HepG2 (cell line): Measurements from ENCODE around the gene INTS3. TPM values are rescaled to one million over a fixed set of nuclear protein-coding genes. Genes with fewer than 3 reads are reported as not detected.

ENCODE experiments used
- ASH2L ChIP-seq: fragments of 300-600, 200-600 bp; sonication (generic); IDR thresholded peaks from 2 replicates; pipeline ENCODE4 v1.7.0; 2017; ENCODE audit warnings: low read depth, mild to moderate bottlenecking, moderate library complexity, mixed read lengths, low read length; ENCODE audit not compliant: insufficient read length
- CBFB ChIP-seq: sonication (generic); formaldehyde crosslinking; IDR thresholded peaks from 2 replicates; pipeline ENCODE4 v1.4.0; 2020; ENCODE audit warnings: missing genetic modification reagents
- FOXA3 ChIP-seq: IDR thresholded peaks from 2 replicates; pipeline ENCODE4 v1.6.1; 2016; ENCODE audit warnings: missing genetic modification reagents, missing compliant biosample characterization
- HDAC1 ChIP-seq: sonication (generic); formaldehyde crosslinking; IDR thresholded peaks from 2 replicates; pipeline ENCODE4 v1.5.1; 2020; ENCODE audit warnings: mild to moderate bottlenecking, missing genetic modification reagents
- REPIN1 ChIP-seq: sonication (generic); formaldehyde crosslinking; IDR thresholded peaks from 2 replicates; pipeline ENCODE4 v1.8.0; 2022; ENCODE audit warnings: missing genetic modification reagents, low read depth, mild to moderate bottlenecking, borderline replicate concordance
- WIZ ChIP-seq: sonication (generic); formaldehyde crosslinking; IDR thresholded peaks from 2 replicates; pipeline ENCODE4 v1.5.1; 2020; ENCODE audit warnings: mild to moderate bottlenecking, missing genetic modification reagents
- ZNF24 ChIP-seq: fragments of 450-650 bp; IDR thresholded peaks from 2 replicates; pipeline ENCODE4 v1.6.1; 2017; ENCODE audit warnings: antibody characterized with exemption, mild to moderate bottlenecking
- ZNF468 ChIP-seq: sonication (generic); formaldehyde crosslinking; IDR thresholded peaks from 2 replicates; pipeline ENCODE4 v1.8.0; 2022; ENCODE audit warnings: mild to moderate bottlenecking, moderate library complexity, missing genetic modification reagents
- ZNF543 ChIP-seq: sonication (generic); formaldehyde crosslinking; IDR thresholded peaks from 2 replicates; pipeline ENCODE4 v1.4.0; 2020; ENCODE audit warnings: mild to moderate bottlenecking, missing genetic modification reagents
- polyA plus RNA-seq, 8 experiments: library from polyadenylated mRNA; depleted of rRNA in 3 of 8; stranded (reverse) in 7 of 8; unstranded in 1 of 8; fragments of >200 nt; fragmentation: Illumina TruSeq in 4 of 8; extraction: Trizol in 4 of 8; gene quantifications; 2 replicates each; pipeline versions ENCODE4 v1.2.1 to v1.2.3, GENCODE V29; 2011 to 2016; ENCODE audit warnings: low read depth in 4 of 8, missing spikeins in 1 of 8, mixed read lengths in 1 of 8; ENCODE audit not compliant: insufficient read depth in 1 of 8
- total RNA-seq, 5 experiments: library from RNA; depleted of rRNA; stranded (reverse); fragments of >200 nt; fragmentation: Illumina TruSeq; extraction: Trizol; gene quantifications; 2 replicates each; pipeline ENCODE4 v1.2.3, GENCODE V29; 2016; ENCODE audit warnings: low read depth in 1 of 5
- TF ChIP-seq, protein P1 (sequence below): sonication (generic); formaldehyde crosslinking; IDR thresholded peaks from 2 replicates; pipeline ENCODE4 v1.8.0; 2023; ENCODE audit warnings: mild to moderate bottlenecking, missing genetic modification reagents
- TF ChIP-seq, protein P2 (sequence below): sonication (generic); formaldehyde crosslinking; IDR thresholded peaks from 2 replicates; pipeline ENCODE4 v1.5.0; 2020; ENCODE audit warnings: mild to moderate bottlenecking, missing genetic modification reagents, borderline replicate concordance
- TF ChIP-seq, protein P3 (sequence below): sonication (generic); formaldehyde crosslinking; IDR thresholded peaks from 2 replicates; pipeline ENCODE4 v1.4.0; 2020; ENCODE audit warnings: mild to moderate bottlenecking, low read depth, missing genetic modification reagents

The INTS3 gene
- total and polyA plus RNA-seq, 2 of the 13 experiments (the other 11 are each of a cell fraction or from before 2014, with no cell fraction given): 17.2 to 27.2 TPM

GRCh38 chr1:153775458-153776327, 47.8 kb downstream of the INTS3 start (continued):
- TF ChIP-seq FOXA3 (CRISPR knock-in tag) (0 out of 2 replicates have a peak, but pooled peaks have one; percentile 13), HDAC1 (CRISPR knock-in tag) (no peak), WIZ (CRISPR knock-in tag) (peak; percentile 62; the same call in 1 of the 2 replicates), ZNF468 (CRISPR knock-in tag) (0 out of 2 replicates have a peak, but pooled peaks have one; percentile 3), ZNF24 (no peak), REPIN1 (CRISPR knock-in tag) (peak; percentile 24), CBFB (CRISPR knock-in tag) (0 out of 2 replicates have a peak, but pooled peaks have one; percentile 32), ASH2L (peak; percentile 41), ZNF543 (CRISPR knock-in tag) (0 out of 2 replicates have a peak, but pooled peaks have one; percentile 62)
- TF ChIP-seq, protein P1, sequence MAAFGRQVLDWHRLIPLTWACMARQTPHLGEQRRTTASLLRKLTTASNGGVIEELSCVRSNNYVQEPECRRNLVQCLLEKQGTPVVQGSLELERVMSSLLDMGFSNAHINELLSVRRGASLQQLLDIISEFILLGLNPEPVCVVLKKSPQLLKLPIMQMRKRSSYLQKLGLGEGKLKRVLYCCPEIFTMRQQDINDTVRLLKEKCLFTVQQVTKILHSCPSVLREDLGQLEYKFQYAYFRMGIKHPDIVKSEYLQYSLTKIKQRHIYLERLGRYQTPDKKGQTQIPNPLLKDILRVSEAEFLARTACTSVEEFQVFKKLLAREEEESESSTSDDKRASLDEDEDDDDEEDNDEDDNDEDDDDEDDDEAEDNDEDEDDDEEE (CRISPR knock-in tag): 0 out of 2 replicates have a peak, but pooled peaks have one; percentile 80
- TF ChIP-seq, protein P2, sequence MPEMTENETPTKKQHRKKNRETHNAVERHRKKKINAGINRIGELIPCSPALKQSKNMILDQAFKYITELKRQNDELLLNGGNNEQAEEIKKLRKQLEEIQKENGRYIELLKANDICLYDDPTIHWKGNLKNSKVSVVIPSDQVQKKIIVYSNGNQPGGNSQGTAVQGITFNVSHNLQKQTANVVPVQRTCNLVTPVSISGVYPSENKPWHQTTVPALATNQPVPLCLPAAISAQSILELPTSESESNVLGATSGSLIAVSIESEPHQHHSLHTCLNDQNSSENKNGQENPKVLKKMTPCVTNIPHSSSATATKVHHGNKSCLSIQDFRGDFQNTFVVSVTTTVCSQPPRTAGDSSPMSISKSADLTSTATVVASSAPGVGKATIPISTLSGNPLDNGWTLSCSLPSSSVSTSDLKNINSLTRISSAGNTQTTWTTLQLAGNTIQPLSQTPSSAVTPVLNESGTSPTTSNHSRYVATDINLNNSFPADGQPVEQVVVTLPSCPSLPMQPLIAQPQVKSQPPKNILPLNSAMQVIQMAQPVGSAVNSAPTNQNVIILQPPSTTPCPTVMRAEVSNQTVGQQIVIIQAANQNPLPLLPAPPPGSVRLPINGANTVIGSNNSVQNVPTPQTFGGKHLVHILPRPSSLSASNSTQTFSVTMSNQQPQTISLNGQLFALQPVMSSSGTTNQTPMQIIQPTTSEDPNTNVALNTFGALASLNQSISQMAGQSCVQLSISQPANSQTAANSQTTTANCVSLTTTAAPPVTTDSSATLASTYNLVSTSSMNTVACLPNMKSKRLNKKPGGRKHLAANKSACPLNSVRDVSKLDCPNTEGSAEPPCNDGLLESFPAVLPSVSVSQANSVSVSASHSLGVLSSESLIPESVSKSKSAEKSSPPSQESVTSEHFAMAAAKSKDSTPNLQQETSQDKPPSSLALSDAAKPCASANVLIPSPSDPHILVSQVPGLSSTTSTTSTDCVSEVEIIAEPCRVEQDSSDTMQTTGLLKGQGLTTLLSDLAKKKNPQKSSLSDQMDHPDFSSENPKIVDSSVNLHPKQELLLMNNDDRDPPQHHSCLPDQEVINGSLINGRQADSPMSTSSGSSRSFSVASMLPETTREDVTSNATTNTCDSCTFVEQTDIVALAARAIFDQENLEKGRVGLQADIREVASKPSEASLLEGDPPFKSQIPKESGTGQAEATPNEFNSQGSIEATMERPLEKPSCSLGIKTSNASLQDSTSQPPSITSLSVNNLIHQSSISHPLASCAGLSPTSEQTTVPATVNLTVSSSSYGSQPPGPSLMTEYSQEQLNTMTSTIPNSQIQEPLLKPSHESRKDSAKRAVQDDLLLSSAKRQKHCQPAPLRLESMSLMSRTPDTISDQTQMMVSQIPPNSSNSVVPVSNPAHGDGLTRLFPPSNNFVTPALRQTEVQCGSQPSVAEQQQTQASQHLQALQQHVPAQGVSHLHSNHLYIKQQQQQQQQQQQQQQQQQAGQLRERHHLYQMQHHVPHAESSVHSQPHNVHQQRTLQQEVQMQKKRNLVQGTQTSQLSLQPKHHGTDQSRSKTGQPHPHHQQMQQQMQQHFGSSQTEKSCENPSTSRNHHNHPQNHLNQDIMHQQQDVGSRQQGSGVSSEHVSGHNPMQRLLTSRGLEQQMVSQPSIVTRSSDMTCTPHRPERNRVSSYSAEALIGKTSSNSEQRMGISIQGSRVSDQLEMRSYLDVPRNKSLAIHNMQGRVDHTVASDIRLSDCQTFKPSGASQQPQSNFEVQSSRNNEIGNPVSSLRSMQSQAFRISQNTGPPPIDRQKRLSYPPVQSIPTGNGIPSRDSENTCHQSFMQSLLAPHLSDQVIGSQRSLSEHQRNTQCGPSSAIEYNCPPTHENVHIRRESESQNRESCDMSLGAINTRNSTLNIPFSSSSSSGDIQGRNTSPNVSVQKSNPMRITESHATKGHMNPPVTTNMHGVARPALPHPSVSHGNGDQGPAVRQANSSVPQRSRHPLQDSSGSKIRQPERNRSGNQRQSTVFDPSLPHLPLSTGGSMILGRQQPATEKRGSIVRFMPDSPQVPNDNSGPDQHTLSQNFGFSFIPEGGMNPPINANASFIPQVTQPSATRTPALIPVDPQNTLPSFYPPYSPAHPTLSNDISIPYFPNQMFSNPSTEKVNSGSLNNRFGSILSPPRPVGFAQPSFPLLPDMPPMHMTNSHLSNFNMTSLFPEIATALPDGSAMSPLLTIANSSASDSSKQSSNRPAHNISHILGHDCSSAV (CRISPR knock-in tag): peak; percentile 43; the same call in 1 of the 2 replicates
- TF ChIP-seq, protein P3, sequence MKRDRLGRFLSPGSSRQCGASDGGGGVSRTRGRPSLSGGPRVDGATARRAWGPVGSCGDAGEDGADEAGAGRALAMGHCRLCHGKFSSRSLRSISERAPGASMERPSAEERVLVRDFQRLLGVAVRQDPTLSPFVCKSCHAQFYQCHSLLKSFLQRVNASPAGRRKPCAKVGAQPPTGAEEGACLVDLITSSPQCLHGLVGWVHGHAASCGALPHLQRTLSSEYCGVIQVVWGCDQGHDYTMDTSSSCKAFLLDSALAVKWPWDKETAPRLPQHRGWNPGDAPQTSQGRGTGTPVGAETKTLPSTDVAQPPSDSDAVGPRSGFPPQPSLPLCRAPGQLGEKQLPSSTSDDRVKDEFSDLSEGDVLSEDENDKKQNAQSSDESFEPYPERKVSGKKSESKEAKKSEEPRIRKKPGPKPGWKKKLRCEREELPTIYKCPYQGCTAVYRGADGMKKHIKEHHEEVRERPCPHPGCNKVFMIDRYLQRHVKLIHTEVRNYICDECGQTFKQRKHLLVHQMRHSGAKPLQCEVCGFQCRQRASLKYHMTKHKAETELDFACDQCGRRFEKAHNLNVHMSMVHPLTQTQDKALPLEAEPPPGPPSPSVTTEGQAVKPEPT (CRISPR knock-in tag): peak; percentile 77; the same call in 1 of the 2 replicates
